PC-3 (cell line): ENCODE results near the gene EFCAB14.

ENCODE experiments used
- EZH2phosphoT487 ChIP-seq: fragments of 300-600 bp; sonication (generic); IDR thresholded peaks from 2 replicates; pipeline ENCODE4 v1.6.1; 2018; ENCODE audit warnings: mild to moderate bottlenecking, antibody characterized with exemption, low read length, borderline replicate concordance
- TF ChIP-seq, protein P1 (sequence below): fragments of 300-600 bp; sonication (generic); conservative IDR thresholded peaks from 2 replicates; pipeline ENCODE4 v1.5.1; 2017; ENCODE audit warnings: antibody characterized with exemption, low read depth, mild to moderate bottlenecking, low read length

DNA sequence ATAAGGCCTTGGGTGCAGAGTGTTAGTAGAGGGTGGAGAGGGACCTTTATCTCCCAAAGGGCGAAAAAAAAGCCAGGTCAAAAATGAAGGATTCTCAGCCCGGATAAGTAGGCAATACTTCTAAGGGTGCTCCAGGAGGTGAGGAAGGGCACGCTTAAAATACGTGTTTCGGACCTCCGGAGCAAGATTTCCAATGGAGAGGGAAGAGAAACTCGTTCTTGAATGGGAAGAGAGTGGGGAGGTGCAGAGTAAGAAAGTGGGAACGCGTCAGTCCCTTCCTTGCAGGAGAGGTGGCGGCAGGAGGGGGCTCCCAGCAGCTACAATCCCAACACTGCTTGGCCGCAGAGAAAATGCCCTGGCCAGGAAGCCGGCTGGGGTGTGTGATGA is 581 bp downstream of the EFCAB14 start:
- TF ChIP-seq, protein P1, sequence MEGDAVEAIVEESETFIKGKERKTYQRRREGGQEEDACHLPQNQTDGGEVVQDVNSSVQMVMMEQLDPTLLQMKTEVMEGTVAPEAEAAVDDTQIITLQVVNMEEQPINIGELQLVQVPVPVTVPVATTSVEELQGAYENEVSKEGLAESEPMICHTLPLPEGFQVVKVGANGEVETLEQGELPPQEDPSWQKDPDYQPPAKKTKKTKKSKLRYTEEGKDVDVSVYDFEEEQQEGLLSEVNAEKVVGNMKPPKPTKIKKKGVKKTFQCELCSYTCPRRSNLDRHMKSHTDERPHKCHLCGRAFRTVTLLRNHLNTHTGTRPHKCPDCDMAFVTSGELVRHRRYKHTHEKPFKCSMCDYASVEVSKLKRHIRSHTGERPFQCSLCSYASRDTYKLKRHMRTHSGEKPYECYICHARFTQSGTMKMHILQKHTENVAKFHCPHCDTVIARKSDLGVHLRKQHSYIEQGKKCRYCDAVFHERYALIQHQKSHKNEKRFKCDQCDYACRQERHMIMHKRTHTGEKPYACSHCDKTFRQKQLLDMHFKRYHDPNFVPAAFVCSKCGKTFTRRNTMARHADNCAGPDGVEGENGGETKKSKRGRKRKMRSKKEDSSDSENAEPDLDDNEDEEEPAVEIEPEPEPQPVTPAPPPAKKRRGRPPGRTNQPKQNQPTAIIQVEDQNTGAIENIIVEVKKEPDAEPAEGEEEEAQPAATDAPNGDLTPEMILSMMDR, result no peak
- no peak for TF ChIP-seq EZH2phosphoT487
